ENCODE data around the gene DTX1. TPM values are rescaled to one million over a fixed set of nuclear protein-coding genes. Genes with fewer than 3 reads are reported as not detected.
A peak's percentile ranks its signal among the peaks of the same experiment; 100 is the strongest.

DTX1 gene
- total and polyA plus RNA-seq, 2 of the 13 experiments (the other 11 are each of a cell fraction or from before 2014, with no cell fraction given), result not detected

DNA sequence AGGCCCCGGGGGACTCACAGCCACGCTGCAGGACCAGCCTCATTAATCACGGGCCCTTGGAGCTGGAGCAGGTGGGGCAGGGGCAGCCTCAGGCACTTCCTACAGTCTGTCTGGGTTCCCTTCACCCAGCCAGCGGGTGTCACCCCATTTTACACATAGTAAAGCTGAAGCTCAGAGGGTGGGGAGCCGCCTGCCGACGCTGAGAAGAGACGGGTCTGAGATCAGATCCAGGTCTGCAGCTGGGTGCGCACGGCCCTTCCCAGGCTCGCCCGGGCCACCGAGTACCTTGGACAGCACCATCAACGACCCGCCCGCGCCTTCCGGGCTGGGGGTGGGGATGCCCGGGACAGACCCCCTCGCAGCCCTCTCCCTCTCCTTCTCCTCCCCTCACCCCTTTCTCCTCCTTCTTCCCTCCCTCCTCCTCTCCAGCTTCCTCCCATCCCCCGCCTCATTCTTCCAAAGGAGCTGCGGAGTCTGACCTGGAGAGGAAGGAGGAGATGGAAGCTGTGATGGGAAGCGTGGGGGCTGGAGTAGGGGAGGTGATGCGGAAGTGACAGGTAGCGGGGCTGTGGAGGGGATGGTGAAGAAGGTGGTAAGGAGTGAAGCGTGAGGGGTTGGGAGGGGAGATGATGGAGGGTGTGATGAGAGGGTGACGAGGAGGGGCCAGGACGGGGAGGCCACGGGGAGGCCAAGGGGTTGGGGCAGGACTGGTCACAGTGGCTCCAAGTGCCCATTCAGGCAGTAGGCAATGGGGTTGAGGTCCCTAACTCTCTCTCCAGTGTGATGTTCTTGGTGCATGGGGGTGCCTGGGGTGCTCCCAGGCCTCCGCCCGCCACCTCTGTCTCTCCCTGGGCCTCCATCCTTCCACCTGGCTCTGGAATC, 8.8 kb downstream of the DTX1 start (continued):
- TF ChIP-seq, protein P1, sequence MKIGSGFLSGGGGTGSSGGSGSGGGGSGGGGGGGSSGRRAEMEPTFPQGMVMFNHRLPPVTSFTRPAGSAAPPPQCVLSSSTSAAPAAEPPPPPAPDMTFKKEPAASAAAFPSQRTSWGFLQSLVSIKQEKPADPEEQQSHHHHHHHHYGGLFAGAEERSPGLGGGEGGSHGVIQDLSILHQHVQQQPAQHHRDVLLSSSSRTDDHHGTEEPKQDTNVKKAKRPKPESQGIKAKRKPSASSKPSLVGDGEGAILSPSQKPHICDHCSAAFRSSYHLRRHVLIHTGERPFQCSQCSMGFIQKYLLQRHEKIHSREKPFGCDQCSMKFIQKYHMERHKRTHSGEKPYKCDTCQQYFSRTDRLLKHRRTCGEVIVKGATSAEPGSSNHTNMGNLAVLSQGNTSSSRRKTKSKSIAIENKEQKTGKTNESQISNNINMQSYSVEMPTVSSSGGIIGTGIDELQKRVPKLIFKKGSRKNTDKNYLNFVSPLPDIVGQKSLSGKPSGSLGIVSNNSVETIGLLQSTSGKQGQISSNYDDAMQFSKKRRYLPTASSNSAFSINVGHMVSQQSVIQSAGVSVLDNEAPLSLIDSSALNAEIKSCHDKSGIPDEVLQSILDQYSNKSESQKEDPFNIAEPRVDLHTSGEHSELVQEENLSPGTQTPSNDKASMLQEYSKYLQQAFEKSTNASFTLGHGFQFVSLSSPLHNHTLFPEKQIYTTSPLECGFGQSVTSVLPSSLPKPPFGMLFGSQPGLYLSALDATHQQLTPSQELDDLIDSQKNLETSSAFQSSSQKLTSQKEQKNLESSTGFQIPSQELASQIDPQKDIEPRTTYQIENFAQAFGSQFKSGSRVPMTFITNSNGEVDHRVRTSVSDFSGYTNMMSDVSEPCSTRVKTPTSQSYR (CRISPR knock-in tag; IDR thresholded peaks at IDR 0.05; ENCODE audit: borderline replicate concordance), result peak; percentile 31; the same call in 1 of the 2 replicates
- TF ChIP-seq NRL (CRISPR knock-in tag; IDR thresholded peaks at IDR 0.05; ENCODE audit: borderline replicate concordance) (0 out of 2 replicates have a peak, but pooled peaks have one; percentile 17), ZNF768 (CRISPR knock-in tag; IDR thresholded peaks at IDR 0.05) (peak; percentile 43; the same call in 1 of the 2 replicates), STAG1 (CRISPR knock-in tag; IDR thresholded peaks at IDR 0.05) (no peak), ZNF616 (CRISPR knock-in tag; IDR thresholded peaks at IDR 0.05; ENCODE audit: low read depth) (no peak), ZBTB43 (CRISPR knock-in tag; conservative IDR thresholded peaks at IDR 0.05) (no peak), ZIK1 (CRISPR knock-in tag; IDR thresholded peaks at IDR 0.05; ENCODE audit: borderline replicate concordance, low read depth) (no peak), PHF20 (CRISPR knock-in tag; IDR thresholded peaks at IDR 0.05) (0 out of 2 replicates have a peak, but pooled peaks have one; percentile 25), ZNF510 (CRISPR knock-in tag; IDR thresholded peaks at IDR 0.05; ENCODE audit: low read depth) (no peak), ZNF687 (CRISPR knock-in tag; IDR thresholded peaks at IDR 0.05) (peak; percentile 32), ZNF614 (CRISPR knock-in tag; IDR thresholded peaks at IDR 0.05; ENCODE audit: borderline replicate concordance) (no peak), ZNF20 (CRISPR knock-in tag; IDR thresholded peaks at IDR 0.05) (no peak)
- TF ChIP-seq, protein P2, sequence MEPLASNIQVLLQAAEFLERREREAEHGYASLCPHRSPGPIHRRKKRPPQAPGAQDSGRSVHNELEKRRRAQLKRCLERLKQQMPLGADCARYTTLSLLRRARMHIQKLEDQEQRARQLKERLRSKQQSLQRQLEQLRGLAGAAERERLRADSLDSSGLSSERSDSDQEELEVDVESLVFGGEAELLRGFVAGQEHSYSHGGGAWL (CRISPR knock-in tag; IDR thresholded peaks at IDR 0.05), result peak; percentile 46; the same call in 1 of the 2 replicates

Data from HepG2 (cell line).